Lower lobe of right lung (tissue), 2 donors: ENCODE measurements around the gene CELF2. TPM values are rescaled to one million over a fixed set of nuclear protein-coding genes. Genes with fewer than 3 reads are reported as not detected.
A peak's percentile ranks its signal among the peaks of the same experiment; 100 is the strongest.

Source experiments
- ATAC-seq, 2 donors: fragments of 200-7000 bp; cut with Tn5 transposase; one replicate each; pipeline ENCODE4 v1.9.1; 2020 to 2022; ENCODE audit warnings: mild to moderate bottlenecking in 2 of 2, moderate library complexity in 2 of 2
- DNase-seq: peaks from one replicate; pipeline ENCODE4 v3.0.0-alpha.2; 2020
- H3K27ac ChIP-seq: fragments of 200-600 bp; one replicate; pipeline ENCODE4 v1.8.0; 2022
- H3K27me3 ChIP-seq: fragments of 200-600 bp; one replicate; pipeline ENCODE4 v1.8.0; 2022; ENCODE audit warnings: low read depth
- H3K36me3 ChIP-seq: fragments of 200-600 bp; one replicate; pipeline ENCODE4 v1.8.0; 2022; ENCODE audit warnings: mild to moderate bottlenecking
- H3K4me1 ChIP-seq: fragments of 200-600 bp; one replicate; pipeline ENCODE4 v1.8.0; 2022
- H3K4me3 ChIP-seq: fragments of 200-600 bp; one replicate; pipeline ENCODE4 v1.8.0; 2022; ENCODE audit warnings: mild to moderate bottlenecking
- H3K9me3 ChIP-seq: fragments of 200-600 bp; one replicate; pipeline ENCODE4 v1.8.0; 2022
- intact Hi-C: fragments of 100-400 bp; cut with DNase I; formaldehyde crosslinking; loops from one replicate; pipeline ENCODE4 v1.11.0; 2022
- total RNA-seq: library from RNA; stranded (reverse); fragmentation: NEBNext Ultra II Directional; extraction: Animal tissue kit (Norgen Biotek cat#: 25700); gene quantifications from one replicate; pipeline ENCODE4 v1.2.1, GENCODE V29; 2021
- TF ChIP-seq, protein P1 (sequence below): fragments of 200-600 bp; IDR thresholded peaks from one replicate; pipeline ENCODE4 v1.8.0; 2022; ENCODE audit warnings: antibody characterized with exemption, mild to moderate bottlenecking
- donor health status: DM: no; HTN: yes; CAD: no; lungs with severe emphysema.

The CELF2 gene
- total RNA-seq, 1 donor from 2014 or later: 106 TPM

DNA sequence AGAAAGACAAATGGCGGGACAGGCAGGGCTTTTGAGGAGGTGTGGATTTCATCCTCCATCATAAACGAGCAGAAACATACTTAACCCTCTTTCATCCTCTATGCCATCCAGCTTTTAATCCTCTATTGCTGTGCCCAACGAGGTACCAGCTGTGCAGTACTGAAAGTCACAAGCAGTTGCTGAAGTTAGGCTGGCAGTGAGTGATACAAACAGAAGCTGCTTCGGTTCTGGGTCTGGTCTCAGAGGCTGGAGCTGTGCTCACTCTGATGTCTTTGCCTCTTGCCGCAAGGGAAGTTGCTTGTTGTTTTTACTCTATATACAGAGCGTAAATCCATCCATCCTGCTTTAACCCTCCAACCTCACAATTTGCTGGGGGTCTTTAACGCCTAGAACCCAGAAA, 235.2 kb downstream of the CELF2 start:
- no peaks in the 10 kb centered on the region for H3K27me3 ChIP-seq
- H3K27ac ChIP-seq: no peak overlapping the region
- intact Hi-C loops: no loop called here
- TF ChIP-seq, protein P1, sequence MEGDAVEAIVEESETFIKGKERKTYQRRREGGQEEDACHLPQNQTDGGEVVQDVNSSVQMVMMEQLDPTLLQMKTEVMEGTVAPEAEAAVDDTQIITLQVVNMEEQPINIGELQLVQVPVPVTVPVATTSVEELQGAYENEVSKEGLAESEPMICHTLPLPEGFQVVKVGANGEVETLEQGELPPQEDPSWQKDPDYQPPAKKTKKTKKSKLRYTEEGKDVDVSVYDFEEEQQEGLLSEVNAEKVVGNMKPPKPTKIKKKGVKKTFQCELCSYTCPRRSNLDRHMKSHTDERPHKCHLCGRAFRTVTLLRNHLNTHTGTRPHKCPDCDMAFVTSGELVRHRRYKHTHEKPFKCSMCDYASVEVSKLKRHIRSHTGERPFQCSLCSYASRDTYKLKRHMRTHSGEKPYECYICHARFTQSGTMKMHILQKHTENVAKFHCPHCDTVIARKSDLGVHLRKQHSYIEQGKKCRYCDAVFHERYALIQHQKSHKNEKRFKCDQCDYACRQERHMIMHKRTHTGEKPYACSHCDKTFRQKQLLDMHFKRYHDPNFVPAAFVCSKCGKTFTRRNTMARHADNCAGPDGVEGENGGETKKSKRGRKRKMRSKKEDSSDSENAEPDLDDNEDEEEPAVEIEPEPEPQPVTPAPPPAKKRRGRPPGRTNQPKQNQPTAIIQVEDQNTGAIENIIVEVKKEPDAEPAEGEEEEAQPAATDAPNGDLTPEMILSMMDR: no peak
- no peak for ATAC-seq
- H3K4me3 ChIP-seq: no peak overlapping the region
- no peak for DNase-seq
- H3K4me1 ChIP-seq: no peaks in the 10 kb centered on the region
- H3K9me3 ChIP-seq: no peaks in the 10 kb centered on the region
- H3K36me3 ChIP-seq: peaks cover 87% of the 10 kb centered on the region

DNA sequence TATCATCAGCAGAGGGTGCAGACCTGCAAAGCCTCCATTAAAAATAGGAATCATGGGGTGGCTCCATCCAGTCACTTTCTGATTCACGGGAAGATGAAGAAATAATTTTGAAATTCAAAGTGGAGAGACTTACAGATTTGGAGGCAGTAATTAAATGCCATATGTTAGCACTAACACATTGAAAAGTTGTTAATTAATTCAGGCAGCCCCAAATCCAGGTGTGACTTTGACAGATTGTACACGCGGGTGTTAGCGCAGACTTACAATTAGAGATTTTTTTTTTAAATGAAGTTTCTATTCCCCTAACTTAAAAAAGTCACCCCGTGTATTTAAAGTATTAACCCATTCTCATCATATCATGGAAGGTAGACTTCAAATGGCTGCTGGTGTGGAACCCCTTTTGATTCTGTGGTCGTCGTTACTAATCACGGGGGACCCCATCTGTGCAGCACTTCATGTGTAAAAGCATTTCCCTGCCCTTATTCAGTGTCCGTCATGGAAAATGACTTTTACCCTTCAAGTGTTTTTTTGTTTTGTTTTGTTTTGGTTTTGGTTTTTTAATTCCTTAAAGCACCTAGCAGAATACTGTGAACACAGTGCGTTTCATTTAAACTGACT, 235.8 kb downstream of the CELF2 start:
- no peak for ATAC-seq
- Histone ChIP-seq H3K4me3 (no peak overlapping the region), H3K4me1 (no peaks in the 10 kb centered on the region), H3K36me3 (peaks cover 88% of the 10 kb centered on the region), H3K9me3 (no peaks in the 10 kb centered on the region), H3K27ac (no peak overlapping the region), H3K27me3 (no peaks in the 10 kb centered on the region)
- TF ChIP-seq, protein P1: no peak
- DNase-seq: no peak
- intact Hi-C loops: no loop called here

DNA sequence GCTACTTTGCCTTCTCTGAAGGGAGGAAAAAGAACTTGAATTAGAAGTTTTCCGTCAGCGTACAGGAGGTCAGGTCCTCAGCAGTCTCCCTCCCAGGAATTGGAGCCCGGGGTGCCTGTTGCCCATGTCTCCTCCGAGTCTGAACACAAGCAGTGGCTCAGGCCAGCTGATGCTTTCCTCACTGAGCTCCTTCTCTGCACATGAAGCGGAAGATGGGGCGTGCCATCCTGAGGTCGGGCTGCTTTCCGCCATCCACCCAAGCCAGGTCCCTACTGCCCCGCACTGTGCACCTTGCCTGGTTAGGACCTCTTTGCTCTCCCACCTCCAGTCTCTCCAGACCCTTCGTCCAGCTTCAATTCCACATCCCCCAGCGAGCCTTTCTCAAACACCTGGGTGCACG, 237.5 kb downstream of the CELF2 start:
- no peak for DNase-seq
- ATAC-seq: no peak
- H3K36me3 ChIP-seq: peaks cover 88% of the 10 kb centered on the region
- H3K27me3 ChIP-seq: no peaks in the 10 kb centered on the region
- H3K27ac ChIP-seq: no peak overlapping the region
- H3K4me1 ChIP-seq: no peaks in the 10 kb centered on the region
- intact Hi-C loops: no loop called here
- no peak overlapping the region for H3K4me3 ChIP-seq
- H3K9me3 ChIP-seq: no peaks in the 10 kb centered on the region
- TF ChIP-seq, protein P1: no peak

DNA sequence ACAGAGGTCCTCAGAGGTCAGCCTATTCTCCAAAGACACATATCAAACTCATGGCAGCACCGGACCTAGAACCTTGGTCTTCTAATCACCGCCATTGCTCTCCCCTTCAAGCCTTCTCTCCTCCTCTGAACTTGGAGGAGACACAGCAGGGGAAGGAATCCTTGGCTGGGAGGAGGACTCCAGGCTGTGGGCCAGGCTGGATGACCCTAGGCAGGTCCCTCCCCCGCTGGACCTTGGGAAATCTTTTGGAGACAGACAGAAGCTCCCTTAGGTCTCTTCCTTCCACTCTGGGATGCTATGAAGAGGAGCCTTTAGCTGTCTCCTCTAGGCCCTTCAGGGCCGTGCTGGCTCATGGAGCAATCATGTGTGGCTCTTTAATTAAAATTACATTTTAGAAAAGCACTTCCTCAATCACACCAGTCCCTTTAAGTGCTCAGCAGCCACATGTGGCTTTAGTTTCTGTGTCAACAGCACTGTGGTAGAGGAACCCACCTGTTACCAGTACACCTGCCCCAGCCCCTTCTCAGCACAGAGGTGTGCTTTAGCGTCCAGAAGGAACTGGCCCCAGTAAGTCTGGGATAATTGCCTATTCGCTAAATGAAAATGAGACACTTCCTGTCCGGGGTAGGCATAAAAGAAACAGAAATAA, 238.2 kb downstream of the CELF2 start:
- ATAC-seq (peak in 1 of 2 donors; percentile 24), DNase-seq (no peak)
- intact Hi-C loops: no loop called here
- H3K9me3 ChIP-seq: no peaks in the 10 kb centered on the region
- no peaks in the 10 kb centered on the region for H3K4me1 ChIP-seq
- H3K36me3 ChIP-seq: peaks cover 88% of the 10 kb centered on the region
- H3K27me3 ChIP-seq: no peaks in the 10 kb centered on the region
- TF ChIP-seq, protein P1: no peak
- H3K4me3 ChIP-seq: no peak overlapping the region
- no peak overlapping the region for H3K27ac ChIP-seq

DNA sequence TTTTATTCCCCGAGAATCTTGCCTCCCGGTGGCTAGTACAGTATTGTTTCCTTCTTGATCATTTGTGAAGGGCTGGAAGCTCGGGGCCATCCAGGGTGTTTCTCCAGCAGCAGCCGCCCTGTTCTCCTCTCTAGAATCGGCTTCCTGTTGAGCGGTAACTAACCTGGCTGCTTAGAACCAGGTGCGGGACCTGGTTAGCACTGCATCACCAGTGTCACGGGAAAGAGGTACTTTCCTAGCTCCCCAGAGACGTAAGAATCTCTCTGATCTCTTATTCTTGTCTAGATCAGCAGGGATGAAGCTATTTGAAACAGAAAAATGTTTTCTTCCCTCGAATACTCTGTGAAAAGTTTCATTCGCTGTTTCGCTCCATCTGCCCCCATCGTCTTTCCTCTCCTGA, 239.2 kb downstream of the CELF2 start:
- Histone ChIP-seq H3K4me3 (no peak overlapping the region), H3K9me3 (no peaks in the 10 kb centered on the region), H3K36me3 (peaks cover 89% of the 10 kb centered on the region), H3K27me3 (no peaks in the 10 kb centered on the region), H3K27ac (no peak overlapping the region), H3K4me1 (peaks cover 5% of the 10 kb centered on the region)
- intact Hi-C loops: no loop called here
- DNase-seq (no peak), ATAC-seq (no peak)
- TF ChIP-seq, protein P1: no peak
